ENCODE measurements around the gene CNGB1. TPM values are rescaled to one million over a fixed set of nuclear protein-coding genes. Genes with fewer than 3 reads are reported as not detected.

The CNGB1 gene
- total RNA-seq, 2 experiments from 2014 or later = not detected

DNA sequence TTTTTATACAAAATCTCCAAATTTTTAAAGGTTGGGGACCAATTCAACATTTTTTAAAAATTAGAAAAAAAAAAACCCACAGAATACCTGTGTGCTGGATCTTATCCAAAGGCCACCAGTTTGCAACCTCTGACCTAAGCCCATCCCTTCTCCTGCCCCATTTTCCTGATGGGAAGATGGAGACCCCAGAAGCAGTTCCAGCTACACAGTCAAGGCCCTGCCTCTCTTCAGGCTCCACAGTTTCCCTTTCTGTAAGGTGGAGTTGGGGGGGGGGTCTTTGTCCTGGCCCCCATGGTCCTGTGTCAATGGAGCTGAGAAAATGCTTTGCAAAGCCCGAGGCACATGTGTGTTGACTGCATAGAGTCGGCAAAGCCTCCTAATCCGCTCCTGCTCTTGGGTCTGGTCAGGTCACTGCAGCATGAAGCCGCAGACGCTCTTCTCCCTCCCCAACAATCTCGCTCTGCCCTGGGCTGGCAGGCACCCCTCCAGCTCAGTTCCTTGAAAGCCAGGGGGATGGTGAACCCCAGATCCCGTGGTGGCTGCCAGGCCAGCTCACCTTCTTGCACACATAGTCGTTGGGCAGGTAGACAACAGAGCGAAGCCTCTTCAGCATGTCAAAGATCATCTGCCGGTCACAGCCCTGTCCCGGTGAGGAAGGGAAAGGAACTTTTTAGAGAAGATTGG, 70.0 kb downstream of the CNGB1 start:
- no peak overlapping the region for H3K4me3 Mint-ChIP-seq
- no peaks in the 10 kb centered on the region for H3K9me3 Mint-ChIP-seq
- TF ChIP-seq, protein P1, sequence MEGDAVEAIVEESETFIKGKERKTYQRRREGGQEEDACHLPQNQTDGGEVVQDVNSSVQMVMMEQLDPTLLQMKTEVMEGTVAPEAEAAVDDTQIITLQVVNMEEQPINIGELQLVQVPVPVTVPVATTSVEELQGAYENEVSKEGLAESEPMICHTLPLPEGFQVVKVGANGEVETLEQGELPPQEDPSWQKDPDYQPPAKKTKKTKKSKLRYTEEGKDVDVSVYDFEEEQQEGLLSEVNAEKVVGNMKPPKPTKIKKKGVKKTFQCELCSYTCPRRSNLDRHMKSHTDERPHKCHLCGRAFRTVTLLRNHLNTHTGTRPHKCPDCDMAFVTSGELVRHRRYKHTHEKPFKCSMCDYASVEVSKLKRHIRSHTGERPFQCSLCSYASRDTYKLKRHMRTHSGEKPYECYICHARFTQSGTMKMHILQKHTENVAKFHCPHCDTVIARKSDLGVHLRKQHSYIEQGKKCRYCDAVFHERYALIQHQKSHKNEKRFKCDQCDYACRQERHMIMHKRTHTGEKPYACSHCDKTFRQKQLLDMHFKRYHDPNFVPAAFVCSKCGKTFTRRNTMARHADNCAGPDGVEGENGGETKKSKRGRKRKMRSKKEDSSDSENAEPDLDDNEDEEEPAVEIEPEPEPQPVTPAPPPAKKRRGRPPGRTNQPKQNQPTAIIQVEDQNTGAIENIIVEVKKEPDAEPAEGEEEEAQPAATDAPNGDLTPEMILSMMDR (IDR thresholded peaks at IDR 0.05) = no peak
- DNase-seq (no peak), ATAC-seq (no peak)
- no peaks in the 10 kb centered on the region for H3K36me3 Mint-ChIP-seq (ENCODE audit: low read depth)
- CTCF ChIA-PET = interaction anchor here (1.2 to 4.5 kb wide), 2 partner anchors 98 to 197 kb away, joined by 3 to 36 read pairs; partner anchors contain the start of genes USB1 and ZNF319
- peaks cover 8% of the 10 kb centered on the region for H3K27me3 Mint-ChIP-seq
- no peak overlapping the region for H3K27ac Mint-ChIP-seq
- intact Hi-C loops (cut with micrococcal nuclease) = no loop called here
- POLR2A ChIA-PET = interaction anchor here (0.9 to 1.6 kb wide), 2 partner anchors 99 to 570 kb away, joined by 3 read pairs; partner anchors contain the start of gene ZNF319
- H3K4me1 Mint-ChIP-seq (ENCODE audit: low read depth) = no peaks in the 10 kb centered on the region

DNA sequence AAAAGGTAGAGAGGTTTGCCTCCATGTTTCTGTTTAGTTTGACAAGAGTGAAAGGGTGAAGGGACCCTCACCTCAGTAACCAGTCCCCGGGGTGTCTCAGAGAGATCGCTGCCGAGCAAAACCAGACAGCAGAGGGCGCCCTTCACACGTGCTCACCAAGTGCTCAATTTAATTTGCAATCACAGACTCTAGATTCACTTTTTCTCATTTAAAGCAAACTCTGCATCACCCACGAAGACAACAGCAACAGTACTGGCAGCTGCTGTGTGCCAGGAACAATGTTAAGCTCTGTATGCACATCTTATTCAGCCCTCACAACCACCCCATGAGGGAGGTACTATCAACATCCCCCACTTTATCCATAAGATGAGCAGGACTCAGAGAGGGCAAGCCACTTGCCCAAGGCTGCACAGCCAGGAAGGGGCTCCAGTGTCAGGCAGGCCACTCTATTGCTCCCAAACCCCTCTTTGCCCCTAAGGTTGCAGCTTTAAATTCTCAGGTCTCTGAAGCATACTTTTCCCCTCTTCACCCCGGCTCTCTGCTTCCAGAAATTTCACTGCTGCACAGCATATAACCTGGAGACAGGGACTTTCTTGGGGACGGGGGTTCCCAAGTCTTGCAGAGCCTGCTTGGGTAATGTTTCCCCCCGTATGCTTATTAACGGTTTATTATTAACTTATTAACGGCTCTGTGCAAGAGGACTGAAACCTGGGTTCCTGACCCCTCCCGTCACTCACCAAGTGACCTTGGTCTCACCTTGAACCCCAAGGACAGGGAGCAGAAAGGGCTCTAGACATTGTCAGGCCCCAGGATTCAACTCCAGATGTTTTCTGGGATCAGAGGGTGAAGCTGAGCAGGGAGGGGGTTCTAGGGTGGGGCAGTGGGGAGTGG, 70.9 kb downstream of the CNGB1 start:
- Mint-ChIP-seq H3K27me3 (peaks cover 8% of the 10 kb centered on the region), H3K27ac (no peak overlapping the region)
- POLR2A ChIA-PET = interaction anchor here (1.6 kb wide), 1 partner anchor 100 kb away, joined by 3 read pairs; the partner anchor contains the start of gene ZNF319

DNA sequence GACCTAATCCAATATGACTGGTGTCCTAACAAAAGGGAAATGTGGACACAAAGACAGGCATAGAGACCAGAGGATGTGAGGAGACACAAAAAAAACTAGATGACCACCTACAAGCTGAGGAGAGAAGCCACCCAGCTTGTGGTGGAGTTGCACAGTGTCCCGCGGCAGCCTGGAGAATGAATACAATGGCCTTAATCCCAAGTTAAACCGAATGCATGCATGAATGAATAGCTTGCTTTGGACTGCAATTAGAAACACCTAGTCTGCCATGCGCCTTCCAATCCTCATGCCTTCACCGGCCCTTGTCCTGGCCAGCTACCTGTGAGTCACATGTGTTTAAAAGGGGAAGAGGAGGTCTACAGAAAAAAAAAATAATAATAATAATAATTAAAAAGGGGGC, 72.0 kb downstream of the CNGB1 start:
- Mint-ChIP-seq H3K27me3 (peaks cover 7% of the 10 kb centered on the region), H3K4me3 (no peak overlapping the region), H3K27ac (no peak overlapping the region), H3K9me3 (no peaks in the 10 kb centered on the region), H3K36me3 (ENCODE audit: low read depth) (no peaks in the 10 kb centered on the region), H3K4me1 (ENCODE audit: low read depth) (peaks cover 6% of the 10 kb centered on the region)
- ATAC-seq (no peak), DNase-seq (no peak)
- ChIA-PET CTCF (interaction anchor here (0.7 to 4.5 kb wide), 13 partner anchors 8 to 323 kb away, joined by 3 to 36 read pairs (median 4); partner anchors contain the start of genes USB1 and ZNF319), POLR2A (interaction anchor here (0.6 kb wide), 1 partner anchor 217 kb away, joined by 3 read pairs; no protein-coding TSS in a partner anchor)
- intact Hi-C loops (cut with micrococcal nuclease) = loop anchor here (5.0 kb wide), 1 partner anchor 103 kb away; the partner anchor contains the start of genes USB1 and ZNF319
- TF ChIP-seq, protein P1 (IDR thresholded peaks at IDR 0.05) = no peak

More for the DNA sequence above, 70.9 kb downstream of the CNGB1 start:
- peak; percentile 88 for DNase-seq
- Mint-ChIP-seq H3K4me1 (ENCODE audit: low read depth) (no peaks in the 10 kb centered on the region), H3K36me3 (ENCODE audit: low read depth) (no peaks in the 10 kb centered on the region), H3K9me3 (no peaks in the 10 kb centered on the region), H3K4me3 (no peak overlapping the region)
- peak; percentile 75 for ATAC-seq
- intact Hi-C loops (cut with micrococcal nuclease) = loop anchor here (5.0 kb wide), 1 partner anchor 102 kb away; the partner anchor contains the start of genes USB1 and ZNF319
- CTCF ChIA-PET = interaction anchor here (0.7 to 4.5 kb wide), 10 partner anchors 9 to 226 kb away, joined by 3 to 36 read pairs (median 4); partner anchors contain the start of genes USB1 and ZNF319
- TF ChIP-seq, protein P1 (IDR thresholded peaks at IDR 0.05) = peak; percentile 90

DNA sequence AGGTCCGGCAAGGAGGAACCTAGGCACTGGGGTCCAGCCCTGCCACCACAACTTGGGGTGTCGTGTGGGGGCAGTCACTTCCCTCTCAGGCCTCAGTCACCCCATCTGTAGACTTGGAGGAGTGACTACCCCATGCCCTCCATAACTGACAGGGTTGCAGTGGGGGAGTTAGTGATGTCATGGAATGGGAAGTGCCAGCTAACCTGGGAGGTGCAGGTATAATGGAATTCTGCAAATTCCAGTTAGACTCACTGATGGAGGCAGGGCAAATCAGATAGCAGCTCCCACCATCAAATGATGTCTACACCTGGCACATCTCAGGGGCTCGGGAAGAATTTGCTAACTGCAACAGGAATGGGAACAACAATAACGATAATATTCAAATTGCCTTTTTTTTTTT, 72.9 kb downstream of the CNGB1 start:
- ATAC-seq (no peak), DNase-seq (no peak)
- Mint-ChIP-seq H3K4me1 (ENCODE audit: low read depth) (peaks cover 7% of the 10 kb centered on the region), H3K27me3 (peaks cover 6% of the 10 kb centered on the region), H3K9me3 (no peaks in the 10 kb centered on the region), H3K36me3 (ENCODE audit: low read depth) (no peaks in the 10 kb centered on the region), H3K27ac (no peak overlapping the region), H3K4me3 (no peak overlapping the region)
- intact Hi-C loops (cut with micrococcal nuclease) = loop anchor here (5.0 kb wide), 1 partner anchor 104 kb away; the partner anchor contains the start of genes USB1 and ZNF319
- CTCF ChIA-PET = interaction anchor here (1.5 to 4.5 kb wide), 4 partner anchors 9 to 101 kb away, joined by 4 to 36 read pairs (median 6); partner anchors contain the start of genes USB1 and ZNF319
- TF ChIP-seq, protein P1 (IDR thresholded peaks at IDR 0.05) = no peak
- POLR2A ChIA-PET = interaction anchor here (0.6 kb wide), 1 partner anchor 32 kb away, joined by 3 read pairs; no protein-coding TSS in a partner anchor
